Measurements from ENCODE around the gene OLFM2. TPM values are rescaled to one million over a fixed set of nuclear protein-coding genes. Genes with fewer than 3 reads are reported as not detected.

Gene OLFM2
- polyA plus RNA-seq, 1 donor from 2014 or later = 68.6 TPM

Small RNA genes lying within 50 kb of the gene (small RNA-seq; reads per million reads assigned to genes)
- 0 to 0.03 (median 0) reads per million in 3 experiments for gene RF00156

Other genes starting within 250 kb of the OLFM2 start
- 7.4 and 10.0 TPM in 2 replicates for gene ZNF846, start 167.8 kb downstream of the OLFM2 start, polyA plus RNA-seq
- gene FBXL12, start 117.4 kb downstream of the OLFM2 start, polyA plus RNA-seq = 31.5 and 31.9 TPM in 2 replicates
- 1,308 and 1,364 TPM in 2 replicates for gene UBL5, start 108.6 kb downstream of the OLFM2 start, polyA plus RNA-seq
- 268 and 288 TPM in 2 replicates for gene PIN1, start 101.2 kb downstream of the OLFM2 start, polyA plus RNA-seq
- 0.11 TPM in 1 of 2 replicates, not detected in the other for gene COL5A3, start 74.0 kb upstream of the OLFM2 start, polyA plus RNA-seq
- not detected in 2 replicates for gene RDH8, start 77.0 kb upstream of the OLFM2 start, polyA plus RNA-seq
- 0.66 and 1.2 TPM in 2 replicates for gene SHFL, start 149.8 kb upstream of the OLFM2 start, polyA plus RNA-seq
- not detected in 2 replicates for gene ANGPTL6, start 166.2 kb upstream of the OLFM2 start, polyA plus RNA-seq
- 13.9 and 15.1 TPM in 2 replicates for gene PPAN, start 169.8 kb upstream of the OLFM2 start, polyA plus RNA-seq
- gene P2RY11, start 175.2 kb upstream of the OLFM2 start, polyA plus RNA-seq = 5.4 and 7.6 TPM in 2 replicates
- 227 and 241 TPM in 2 replicates for gene EIF3G, start 183.4 kb upstream of the OLFM2 start, polyA plus RNA-seq